ENCODE data around the gene EEA1.

EEA1 gene

GRCh38 chr12:92877904-92878303 is 51.2 kb downstream of the EEA1 start:
- DNase-seq = no peak

GRCh38 chr12:92876496-92876895 is 52.6 kb downstream of the EEA1 start:
- DNase-seq = no peak

GRCh38 chr12:92871116-92871515 is 58.0 kb downstream of the EEA1 start:
- no peak for DNase-seq

- DNase-seq = no peak
Measured at GRCh38 chr12:92866418-92866817, 62.7 kb downstream of the EEA1 start.

- no peak for DNase-seq
Measured at GRCh38 chr12:92863251-92863650, 65.8 kb downstream of the EEA1 start.

- DNase-seq = no peak
Measured at GRCh38 chr12:92861381-92861780, 67.7 kb downstream of the EEA1 start.

GRCh38 chr12:92860521-92860920 is 68.6 kb downstream of the EEA1 start:
- no peak for DNase-seq

GRCh38 chr12:92859650-92860386 is 69.3 kb downstream of the EEA1 start:
- peak; percentile 69 for DNase-seq

- no peak for DNase-seq
Measured at GRCh38 chr12:92857818-92858217, 71.3 kb downstream of the EEA1 start.

GRCh38 chr12:92854344-92854743 is 74.8 kb downstream of the EEA1 start:
- no peak for DNase-seq

GRCh38 chr12:92848740-92849139 is 80.4 kb downstream of the EEA1 start:
- no peak for DNase-seq

GRCh38 chr12:92847368-92847767 is 81.7 kb downstream of the EEA1 start:
- DNase-seq = no peak

- DNase-seq = no peak
Measured at GRCh38 chr12:92845329-92845728, 83.8 kb downstream of the EEA1 start.

GRCh38 chr12:92844151-92844763 is 84.8 kb downstream of the EEA1 start:
- no peak for DNase-seq

- no peak for DNase-seq
Measured at GRCh38 chr12:92829686-92830282, 99.3 kb downstream of the EEA1 start.

- DNase-seq = no peak
Measured at GRCh38 chr12:92828565-92828964, 100.5 kb downstream of the EEA1 start.

- DNase-seq = no peak
Measured at GRCh38 chr12:92827836-92828431, 101.2 kb downstream of the EEA1 start.

- no peak for DNase-seq
Measured at GRCh38 chr12:92821142-92821541, 108.0 kb downstream of the EEA1 start.

GRCh38 chr12:92814584-92814983 is 114.5 kb downstream of the EEA1 start:
- no peak for DNase-seq

- no peak for DNase-seq
Measured at GRCh38 chr12:92810370-92810769, 118.7 kb downstream of the EEA1 start.

- DNase-seq = no peak
Measured at GRCh38 chr12:92803903-92804302, 125.2 kb downstream of the EEA1 start.

GRCh38 chr12:92802906-92803305 is 126.2 kb downstream of the EEA1 start:
- DNase-seq = no peak

GRCh38 chr12:92796650-92797049 is 132.4 kb downstream of the EEA1 start:
- DNase-seq = no peak

GRCh38 chr12:92794814-92795213 is 134.3 kb downstream of the EEA1 start:
- DNase-seq = no peak
